ENCODE results near the gene CFL1. TPM values are rescaled to one million over a fixed set of nuclear protein-coding genes. Genes with fewer than 3 reads are reported as not detected.

Gene CFL1
- total RNA-seq (100 to 1,000 TPM; 281 to 672 (median 320) TPM), polyA plus RNA-seq (100 to 1,000 TPM; 159 to 962 TPM)
- long read RNA-seq, donor 1, transcript CFL1-201 (4 exons, 1,234 nt): major isoform, 181 of 235 reads
- long read RNA-seq, donor 1, transcript CFL1-209 (3 exons, 647 nt): minor isoform, 8 of 235 reads
- long read RNA-seq, donor 1, partial matches to known transcripts: 1 of 235 reads
- long read RNA-seq, donor 1, other reads (novel, unspliced or antisense): 43 of 235 reads
- long read RNA-seq, donor 2, transcript CFL1-201 (4 exons, 1,234 nt): major isoform, 186 of 239 reads
- long read RNA-seq, donor 2, partial matches to known transcripts: 1 of 239 reads
- long read RNA-seq, donor 2, other reads (novel, unspliced or antisense): 46 of 239 reads
- long read RNA-seq, donor 3, transcript CFL1-201 (4 exons, 1,234 nt): major isoform, 309 of 314 reads
- long read RNA-seq, donor 3, partial matches to known transcripts: 0 of 314 reads
- long read RNA-seq, donor 3, other reads (novel, unspliced or antisense): 3 of 314 reads

GRCh38 chr11:65857853-65858680 lies at the start of gene CFL1:
TSS of gene CFL1 (minus strand) at chr11:65858180. CDS start at chr11:65858099, 81 bp downstream.
- WGBS, 2 donors: 0% methylated on average over 82 to 92 of the region's 92 CpGs
- Histone ChIP-seq H3K36me3 (peaks cover 9 to 53% (median 37%) of the 10 kb centered on the region in 9 donors), H3K9me3 (no peaks in the 10 kb centered on the region), H3K4me1 (peaks cover 12 to 65% (median 51%) of the 10 kb centered on the region in 9 donors), H3K27ac (peak within 1 kb of the TSS; percentile 90 to 100 (median 98)), H3K4me3 (peak within 1 kb of the TSS; percentile 74 to 100 (median 99)), H3K27me3 (no peaks in the 10 kb centered on the region)
- intact Hi-C loops (cut with DNase I): loop anchor here in 3 of 10 donors (1.0 to 2.0 kb wide), 2 partner anchors 31 kb away; partner anchors contain the start of gene FIBP (in 2 of the 3)
- peak; percentile 99 for DNase-seq
- TF ChIP-seq, protein P1, sequence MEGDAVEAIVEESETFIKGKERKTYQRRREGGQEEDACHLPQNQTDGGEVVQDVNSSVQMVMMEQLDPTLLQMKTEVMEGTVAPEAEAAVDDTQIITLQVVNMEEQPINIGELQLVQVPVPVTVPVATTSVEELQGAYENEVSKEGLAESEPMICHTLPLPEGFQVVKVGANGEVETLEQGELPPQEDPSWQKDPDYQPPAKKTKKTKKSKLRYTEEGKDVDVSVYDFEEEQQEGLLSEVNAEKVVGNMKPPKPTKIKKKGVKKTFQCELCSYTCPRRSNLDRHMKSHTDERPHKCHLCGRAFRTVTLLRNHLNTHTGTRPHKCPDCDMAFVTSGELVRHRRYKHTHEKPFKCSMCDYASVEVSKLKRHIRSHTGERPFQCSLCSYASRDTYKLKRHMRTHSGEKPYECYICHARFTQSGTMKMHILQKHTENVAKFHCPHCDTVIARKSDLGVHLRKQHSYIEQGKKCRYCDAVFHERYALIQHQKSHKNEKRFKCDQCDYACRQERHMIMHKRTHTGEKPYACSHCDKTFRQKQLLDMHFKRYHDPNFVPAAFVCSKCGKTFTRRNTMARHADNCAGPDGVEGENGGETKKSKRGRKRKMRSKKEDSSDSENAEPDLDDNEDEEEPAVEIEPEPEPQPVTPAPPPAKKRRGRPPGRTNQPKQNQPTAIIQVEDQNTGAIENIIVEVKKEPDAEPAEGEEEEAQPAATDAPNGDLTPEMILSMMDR (IDR thresholded peaks at IDR 0.05): peak in 1 of 9 donors; percentile 5
- ATAC-seq: peak; percentile 75 to 83 (median 80)

DNA sequence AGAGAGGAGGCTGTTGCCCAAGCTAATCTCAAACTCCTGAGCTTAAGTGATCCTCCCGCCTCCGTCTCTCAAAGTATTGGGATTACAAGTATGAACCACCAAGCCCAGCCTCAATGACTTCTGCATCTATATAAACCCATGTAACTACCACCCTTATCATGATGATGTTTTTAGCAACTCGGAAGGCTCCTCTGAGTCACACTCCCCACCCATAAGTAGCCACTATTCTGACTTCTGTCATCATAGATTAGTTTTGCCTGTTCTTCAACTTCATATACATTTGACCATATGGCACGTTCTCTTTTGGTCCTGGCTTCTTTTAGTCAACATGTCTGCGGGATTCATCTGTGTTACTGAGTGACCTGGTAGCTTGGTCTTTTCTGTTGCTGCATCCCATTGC lies 48.6 kb upstream of the CFL1 start:
- DNase-seq: no peak
- no peak overlapping the region for H3K27ac ChIP-seq
- no peaks in the 10 kb centered on the region for H3K9me3 ChIP-seq
- H3K4me1 ChIP-seq: peaks cover 3 to 8% (median 5%) of the 10 kb centered on the region in 9 donors
- H3K36me3 ChIP-seq: no peaks in the 10 kb centered on the region
- 83 to 84% methylated on average over 5 of the region's 5 CpGs for WGBS, 2 donors
- H3K27me3 ChIP-seq: no peaks in the 10 kb centered on the region
- intact Hi-C loops (cut with DNase I): no loop called here
- no peak for ATAC-seq
- TF ChIP-seq, protein P1 (IDR thresholded peaks at IDR 0.05): no peak
- H3K4me3 ChIP-seq: no peak overlapping the region

GRCh38 chr11:65903715-65904114 lies 45.7 kb upstream of the CFL1 start:
- peaks cover 0 to 9% (median 4%) of the 10 kb centered on the region in 7 donors for H3K27me3 ChIP-seq
- WGBS, 2 donors: 81 to 88% methylated on average over 8 of the region's 8 CpGs
- H3K4me3 ChIP-seq: no peak overlapping the region
- no peak overlapping the region for H3K27ac ChIP-seq
- peaks cover 6 to 21% (median 13%) of the 10 kb centered on the region in 9 donors for H3K4me1 ChIP-seq
- TF ChIP-seq, protein P1 (IDR thresholded peaks at IDR 0.05): no peak
- ATAC-seq: no peak
- H3K9me3 ChIP-seq: no peaks in the 10 kb centered on the region
- no peak for DNase-seq
- H3K36me3 ChIP-seq: no peaks in the 10 kb centered on the region
- intact Hi-C loops (cut with DNase I): no loop called here

DNA sequence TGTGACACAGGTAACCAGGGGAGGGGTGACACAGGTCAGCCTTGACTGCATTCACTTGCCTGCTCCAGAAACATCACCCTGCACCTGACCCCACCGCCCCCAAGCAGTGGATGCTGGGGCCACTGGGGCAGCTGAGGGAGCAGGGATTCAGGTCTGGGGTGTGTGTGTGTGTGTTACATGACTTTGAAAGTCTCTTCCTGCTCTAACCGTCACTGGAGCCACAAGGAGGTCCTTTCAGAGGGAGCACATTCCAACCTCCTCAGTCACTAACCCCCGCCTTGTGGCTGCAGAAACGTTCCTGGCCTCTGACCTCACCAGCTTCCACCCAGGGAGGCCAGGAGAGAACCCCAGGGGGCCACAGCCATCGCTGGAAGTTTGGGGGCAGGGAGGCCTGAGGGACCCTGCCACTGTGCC lies 45.1 kb upstream of the CFL1 start:
- H3K27ac ChIP-seq: no peak overlapping the region
- TF ChIP-seq, protein P1 (IDR thresholded peaks at IDR 0.05): no peak
- ATAC-seq (no peak), DNase-seq (no peak)
- 31 to 34% methylated on average over 5 of the region's 5 CpGs for WGBS, 2 donors
- no peak overlapping the region for H3K4me3 ChIP-seq
- peaks cover 0 to 9% (median 4%) of the 10 kb centered on the region in 7 donors for H3K27me3 ChIP-seq
- intact Hi-C loops (cut with DNase I): no loop called here
- H3K9me3 ChIP-seq: no peaks in the 10 kb centered on the region
- H3K4me1 ChIP-seq: peaks cover 6 to 25% (median 17%) of the 10 kb centered on the region in 9 donors
- no peaks in the 10 kb centered on the region for H3K36me3 ChIP-seq
